Mesenchymal stem cell (in vitro differentiated cells and primary cell): ENCODE results near the gene LIX1L.
"Not testable (repeated sequence)": the region's sequence is repeated elsewhere in the genome, so short reads cannot be mapped to it uniquely, and the experiment has no call there.

Source experiments
- DNase-seq: peaks from one replicate; pipeline ENCODE4 v3.0.0-alpha.2; 2013
- H2AFZ ChIP-seq: one replicate; pipeline ENCODE4 v1.6.1; 2013; ENCODE audit warnings: low read depth, mild to moderate bottlenecking, control low read depth, inconsistent platforms, low read length, moderate library complexity
- H2AK5ac ChIP-seq: 2 replicates; pipeline ENCODE4 v1.6.1; 2013; ENCODE audit warnings: low read length, moderate library complexity, mild to moderate bottlenecking, inconsistent platforms; ENCODE audit not compliant: severe bottlenecking
- H2BK120ac ChIP-seq: one replicate; pipeline ENCODE4 v1.6.1; 2013; ENCODE audit warnings: low read depth, mild to moderate bottlenecking, inconsistent platforms, low read length, moderate library complexity
- H2BK12ac ChIP-seq, 2 experiments: one replicate each; pipeline ENCODE4 v1.6.1; 2013; ENCODE audit warnings: inconsistent platforms in 2 of 2, low read length in 2 of 2, mild to moderate bottlenecking in 2 of 2, moderate library complexity in 2 of 2, control low read depth in 1 of 2
- H2BK15ac ChIP-seq: one replicate; pipeline ENCODE4 v1.6.1; 2013; ENCODE audit warnings: mild to moderate bottlenecking, low read depth, inconsistent platforms; ENCODE audit not compliant: poor library complexity, severe bottlenecking
- H2BK5ac ChIP-seq: 2 replicates; pipeline ENCODE4 v1.6.1; 2013; ENCODE audit warnings: low read depth, mild to moderate bottlenecking, low read length, control low read depth, inconsistent platforms; ENCODE audit not compliant: poor library complexity, severe bottlenecking
- H3K14ac ChIP-seq, 2 experiments: one replicate each; pipeline ENCODE4 v1.6.1; 2013; ENCODE audit warnings: inconsistent platforms in 2 of 2, low read length in 2 of 2, control low read depth in 1 of 2, mild to moderate bottlenecking in 1 of 2, moderate library complexity in 1 of 2
- H3K18ac ChIP-seq, 2 experiments: one replicate each; pipeline ENCODE4 v1.6.1; 2013; ENCODE audit warnings: inconsistent platforms in 2 of 2, low read length in 2 of 2, control low read depth in 1 of 2, low read depth in 1 of 2, mild to moderate bottlenecking in 1 of 2
- H3K23ac ChIP-seq, 2 experiments: one replicate each; pipeline ENCODE4 v1.6.1; 2013; ENCODE audit warnings: inconsistent platforms in 2 of 2, low read length in 2 of 2, mild to moderate bottlenecking in 2 of 2, moderate library complexity in 2 of 2, control low read depth in 1 of 2
- H3K27ac ChIP-seq: 2 replicates; pipeline ENCODE4 v1.5.1; 2013; ENCODE audit warnings: mild to moderate bottlenecking, moderate library complexity, low read length, control low read depth, inconsistent platforms; ENCODE audit not compliant: poor library complexity, severe bottlenecking
- H3K27me3 ChIP-seq, 2 experiments: 2 replicates each; pipeline versions ENCODE4 v1.6.1 to v1.7.0; 2013; ENCODE audit warnings: low read length in 2 of 2, mild to moderate bottlenecking in 2 of 2, moderate library complexity in 2 of 2, control low read depth in 1 of 2, inconsistent platforms in 1 of 2; ENCODE audit not compliant: control insufficient read depth in 1 of 2, insufficient read depth in 1 of 2
- H3K36me3 ChIP-seq, 2 experiments: 2 replicates each; pipeline versions ENCODE4 v1.6.1 to v1.7.0; 2013; ENCODE audit warnings: low read length in 2 of 2, control low read depth in 1 of 2, inconsistent platforms in 1 of 2, low read depth in 1 of 2, mild to moderate bottlenecking in 1 of 2; ENCODE audit not compliant: insufficient read depth in 2 of 2, control insufficient read depth in 1 of 2
- H3K4ac ChIP-seq, 2 experiments: one replicate each; pipeline ENCODE4 v1.6.1; 2013; ENCODE audit warnings: inconsistent platforms in 2 of 2, low read length in 2 of 2, mild to moderate bottlenecking in 2 of 2, moderate library complexity in 2 of 2, control low read depth in 1 of 2, low read depth in 1 of 2
- H3K4me1 ChIP-seq: 2 replicates; pipeline ENCODE4 v1.6.1; 2013; ENCODE audit warnings: low read depth, low read length, control low read depth; ENCODE audit not compliant: control insufficient read depth, insufficient read depth
- H3K4me2 ChIP-seq: 2 replicates; pipeline ENCODE4 v1.6.1; 2013; ENCODE audit warnings: low read length, mild to moderate bottlenecking, inconsistent platforms; ENCODE audit not compliant: poor library complexity, severe bottlenecking
- H3K4me3 ChIP-seq, 2 experiments: 2 replicates each; pipeline versions ENCODE4 v1.5.1 to v1.7.0; 2013; ENCODE audit warnings: low read length in 2 of 2, mild to moderate bottlenecking in 2 of 2, control low read depth in 1 of 2, low read depth in 1 of 2; ENCODE audit not compliant: insufficient read depth in 1 of 2
- H3K79me1 ChIP-seq: replicated peaks from 2 replicates; pipeline ENCODE4 v1.6.1; 2013; ENCODE audit warnings: mild to moderate bottlenecking, control low read depth, low read length, inconsistent platforms; ENCODE audit not compliant: poor library complexity, severe bottlenecking
- H3K9ac ChIP-seq: 2 replicates; pipeline ENCODE4 v1.7.0; 2013; ENCODE audit warnings: mild to moderate bottlenecking, low read length, moderate library complexity
- H3K9me3 ChIP-seq: 2 replicates; pipeline ENCODE4 v1.7.0; 2013; ENCODE audit warnings: mild to moderate bottlenecking, low read length; ENCODE audit not compliant: control insufficient read depth
- H4K8ac ChIP-seq: one replicate; pipeline ENCODE4 v1.6.1; 2013; ENCODE audit warnings: inconsistent platforms, mild to moderate bottlenecking, low read length, moderate library complexity
- H4K91ac ChIP-seq: one replicate; pipeline ENCODE4 v1.6.1; 2013; ENCODE audit warnings: mild to moderate bottlenecking, low read length, inconsistent platforms
- WGBS: methylation state at CpG from one replicate; pipeline ENCODE4 v1.1.7; 2013; ENCODE audit warnings: mixed read lengths; 5-methylcytosine and 5-hydroxymethylcytosine counted together

Gene LIX1L

DNA sequence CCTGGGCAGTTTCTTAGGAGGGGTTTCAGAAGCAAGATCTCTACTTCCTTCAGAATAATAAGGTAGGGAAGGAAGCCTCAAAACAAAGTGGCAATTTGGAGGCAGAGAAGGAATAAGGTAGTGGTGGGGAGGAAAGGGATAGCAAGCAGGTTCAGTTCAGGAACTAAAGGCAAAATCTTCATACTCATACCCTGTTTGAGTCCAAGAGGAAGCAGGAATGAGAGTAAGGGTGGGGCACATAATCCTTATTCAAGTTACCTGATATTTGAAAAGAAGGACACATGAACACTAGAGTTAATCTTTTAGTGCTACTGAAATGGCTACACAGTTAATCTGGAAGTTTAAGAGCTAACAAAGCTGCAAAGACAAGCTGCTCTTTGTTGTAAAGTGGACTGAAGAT lies 22.1 kb downstream of the LIX1L start:
- no peak overlapping the region for H3K23ac ChIP-seq
- peak overlapping the region; percentile 3 for H3K9ac ChIP-seq
- no peaks in the 10 kb centered on the region for H3K4me1 ChIP-seq
- H3K27me3 ChIP-seq: no peaks in the 10 kb centered on the region
- peaks cover 7% of the 10 kb centered on the region for H3K79me1 ChIP-seq
- no peaks in the 10 kb centered on the region for H3K9me3 ChIP-seq
- no peak overlapping the region for H3K18ac ChIP-seq
- H2AK5ac ChIP-seq: no peak overlapping the region
- H3K4ac ChIP-seq: no peak overlapping the region
- H3K4me3 ChIP-seq: no peak overlapping the region
- DNase-seq: no peak
- H3K36me3 ChIP-seq: peaks cover 12 to 46% of the 10 kb centered on the region in 2 experiments
- no peak overlapping the region for H4K91ac ChIP-seq
- no peak overlapping the region for H2BK5ac ChIP-seq
- H2AFZ ChIP-seq: no peak overlapping the region
- no peak overlapping the region for H2BK15ac ChIP-seq
- no peak overlapping the region for H3K14ac ChIP-seq
- no peak overlapping the region for H3K27ac ChIP-seq
- H2BK120ac ChIP-seq: no peak overlapping the region
- no peak overlapping the region for H4K8ac ChIP-seq
- no peak overlapping the region for H3K4me2 ChIP-seq
- H2BK12ac ChIP-seq: no peak overlapping the region

DNA sequence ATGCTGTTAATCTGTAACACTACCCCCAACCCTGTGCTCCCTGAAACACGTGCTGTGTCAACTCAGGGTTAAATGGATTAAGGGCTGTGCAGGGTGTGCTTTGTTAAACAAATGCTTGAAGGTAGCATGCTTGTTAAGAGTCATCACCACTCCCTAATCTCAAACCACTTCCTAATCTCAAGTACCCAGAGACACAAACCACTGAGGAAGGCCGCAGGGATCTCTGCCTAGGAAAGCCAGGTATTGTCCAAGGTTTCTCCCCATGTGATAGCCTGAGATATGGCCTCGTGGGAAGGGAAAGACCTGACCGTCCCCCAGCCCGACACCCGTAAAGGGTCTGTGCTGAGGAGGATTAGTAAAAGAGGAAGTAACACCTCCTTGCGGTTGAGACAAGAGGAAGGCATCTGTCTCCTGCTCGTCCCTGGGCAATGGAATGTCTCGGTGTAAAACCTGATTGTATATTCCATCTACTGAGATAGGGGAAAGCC lies 25.3 kb downstream of the LIX1L start:
- not testable (repeated sequence) for H3K4ac ChIP-seq, H3K18ac ChIP-seq, H2BK120ac ChIP-seq, H2AK5ac ChIP-seq, H2AFZ ChIP-seq, H3K9ac ChIP-seq, H4K91ac ChIP-seq, H2BK5ac ChIP-seq, H3K79me1 ChIP-seq, H2BK12ac ChIP-seq, H3K9me3 ChIP-seq, H2BK15ac ChIP-seq, H3K27ac ChIP-seq, H3K14ac ChIP-seq, H3K27me3 ChIP-seq, H3K4me1 ChIP-seq, H3K23ac ChIP-seq, H3K4me3 ChIP-seq, H4K8ac ChIP-seq, H3K4me2 ChIP-seq
- WGBS: 27% methylated on average over 7 of the region's 9 CpGs
- DNase-seq: peak; percentile 10
- H3K36me3 ChIP-seq: peaks cover 10 to 44% of the 10 kb centered on the region in 2 experiments

DNA sequence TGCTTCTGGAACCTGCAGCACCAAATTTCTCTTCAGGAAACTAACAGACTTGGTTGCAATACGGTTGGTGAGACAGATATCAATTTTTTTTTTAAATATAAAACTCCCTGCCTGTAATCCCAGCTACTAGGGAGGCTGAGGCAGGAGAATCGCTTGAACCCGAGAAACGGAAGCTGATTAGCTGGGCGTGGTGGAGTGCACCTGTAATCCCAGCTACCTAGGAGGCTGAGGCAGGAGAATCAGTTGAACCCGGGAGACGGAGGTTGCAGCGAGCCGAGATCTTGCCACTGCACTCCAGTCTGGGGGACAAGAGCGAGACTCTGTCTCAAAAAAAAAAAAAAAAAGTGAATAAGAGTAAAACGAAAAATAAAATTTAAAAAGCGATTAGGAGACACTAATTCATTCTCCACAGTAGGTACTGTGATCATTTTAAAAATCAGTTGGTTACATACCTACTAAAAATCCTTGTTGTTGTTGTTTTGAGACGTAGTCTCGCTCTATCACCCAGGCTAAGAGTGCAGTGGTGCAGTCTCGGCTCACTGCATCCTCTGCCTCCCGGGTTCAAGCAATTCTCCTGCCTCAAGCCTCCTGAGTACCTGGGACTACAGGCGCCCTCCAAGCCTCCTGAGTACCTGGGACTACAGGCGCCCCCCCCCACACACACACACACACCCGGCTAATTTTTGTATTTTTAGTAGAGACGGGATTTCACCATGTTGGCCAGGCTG lies 29.7 kb downstream of the LIX1L start:
- peak overlapping the region; percentile 87 for H4K8ac ChIP-seq
- WGBS: 73% methylated on average over 12 of the region's 20 CpGs

DNA sequence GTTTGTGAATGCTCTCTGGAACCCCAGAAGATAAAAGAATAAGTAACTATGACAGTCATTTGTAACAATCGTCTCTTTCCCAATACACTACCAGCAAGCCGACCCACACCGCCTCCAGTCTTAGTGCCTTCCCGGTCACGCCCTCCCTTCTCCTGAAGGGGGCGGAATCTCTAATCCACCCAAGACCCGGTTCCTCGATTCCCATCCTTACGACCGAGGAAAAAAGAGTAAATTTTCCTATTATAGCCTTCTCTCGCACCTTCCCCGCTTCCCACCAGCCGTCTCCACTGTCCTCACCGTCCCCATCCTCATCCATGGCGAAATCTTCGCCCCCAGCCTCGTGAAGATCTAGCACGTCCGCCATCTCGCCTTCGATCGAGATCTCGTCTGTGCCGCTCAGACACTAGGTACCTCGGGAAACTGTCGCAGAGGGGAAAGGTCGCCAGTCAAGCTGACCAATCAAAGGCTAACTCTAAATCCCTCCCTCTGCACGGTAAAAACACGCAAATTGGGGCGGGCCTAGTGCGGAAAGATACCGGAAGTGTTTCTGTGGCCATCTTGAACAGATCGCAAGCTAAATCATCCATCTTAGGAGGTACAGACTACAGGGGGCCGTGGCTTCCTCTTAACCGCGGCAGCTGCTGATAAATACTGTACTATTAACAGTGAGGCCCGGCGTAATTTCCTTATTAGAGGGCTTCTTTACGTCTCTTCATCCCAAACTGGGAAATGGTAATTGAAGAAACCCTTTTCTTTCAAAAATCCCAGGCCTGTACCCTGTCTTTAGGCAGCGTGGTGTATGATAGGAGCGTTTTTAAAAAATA lies 30.5 kb downstream of the LIX1L start, which contains the start of gene RBM8A:
TSS of gene RBM8A (minus strand) at position 422 of the 824 bp plus-strand sequence. CDS start at position 364, 58 bp downstream.
- Histone ChIP-seq H3K36me3 (peaks cover 9 to 32% of the 10 kb centered on the region in 2 experiments), H2AK5ac (peak within 1 kb of the TSS; percentile 99), H3K27me3 (no peaks in the 10 kb centered on the region), H3K9me3 (no peaks in the 10 kb centered on the region), H3K4me3 (peak within 1 kb of the TSS; percentile 78 to 91), H3K9ac (peak within 1 kb of the TSS; percentile 93), H4K8ac (peak within 1 kb of the TSS; percentile 87), H3K79me1 (peaks cover 8% of the 10 kb centered on the region), H3K4ac (peak within 1 kb of the TSS in 1 of 2 experiments; percentile 82), H2BK120ac (peak within 1 kb of the TSS; percentile 64), H3K4me1 (peaks cover 4% of the 10 kb centered on the region), H2BK12ac (no peak within 1 kb of the TSS), H3K18ac (peak within 1 kb of the TSS; percentile 66 to 94), H3K27ac (peak within 1 kb of the TSS; percentile 96), H3K4me2 (peak within 1 kb of the TSS; percentile 80), H4K91ac (peak within 1 kb of the TSS; percentile 50), H3K14ac (no peak within 1 kb of the TSS), H2BK5ac (no peak within 1 kb of the TSS), H3K23ac (no peak within 1 kb of the TSS), H2AFZ (peak within 1 kb of the TSS; percentile 77), H2BK15ac (no peak within 1 kb of the TSS)
- under 1% methylated on average over 36 of the region's 41 CpGs for WGBS
- DNase-seq: peak; percentile 99

More for the DNA sequence above, 29.7 kb downstream of the LIX1L start:
- DNase-seq: no peak
- Histone ChIP-seq H4K91ac (peak overlapping the region; percentile 50), H2AFZ (no peak overlapping the region), H3K23ac (no peak overlapping the region), H3K4ac (peak overlapping the region in 1 of 2 experiments; percentile 75), H3K4me1 (peaks cover 4% of the 10 kb centered on the region), H2BK5ac (no peak overlapping the region), H2BK12ac (no peak overlapping the region), H3K36me3 (peaks cover 9 to 31% of the 10 kb centered on the region in 2 experiments), H3K18ac (peak overlapping the region; percentile 66 to 94), H3K4me2 (peak overlapping the region; percentile 79), H3K4me3 (peak overlapping the region; percentile 39 to 91), H3K9ac (peak overlapping the region; percentile 93), H3K27me3 (no peaks in the 10 kb centered on the region), H2BK120ac (no peak overlapping the region), H2AK5ac (peak overlapping the region; percentile 99), H3K14ac (no peak overlapping the region), H3K27ac (peak overlapping the region; percentile 96), H3K79me1 (peaks cover 8% of the 10 kb centered on the region), H2BK15ac (no peak overlapping the region), H3K9me3 (no peaks in the 10 kb centered on the region)
